Spleen (tissue), 7 donors: Measurements from ENCODE around the gene FLAD1.

Source experiments
- CTCF ChIP-seq, 11 experiments: fragments of 200-600 bp in 7 of 11; fragments of 450-650 bp in 4 of 11; sonication (generic) in 4 of 11; IDR thresholded peaks in 8 of 11; conservative IDR thresholded peaks in 3 of 11; 1 replicate in 7 of 11; 2 replicates in 4 of 11; pipeline versions ENCODE4 v1.4.0 to v1.8.0; 2016 to 2021; ENCODE audit warnings: antibody characterized with exemption in 11 of 11, inconsistent platforms in 4 of 11, mild to moderate bottlenecking in 1 of 11
- POLR2A ChIP-seq, 3 donors: fragments of 450-650 bp; IDR thresholded peaks; one replicate each; pipeline ENCODE4 v1.5.1; 2017; ENCODE audit warnings: antibody characterized with exemption in 3 of 3, mild to moderate bottlenecking in 1 of 3
- POLR2AphosphoS5 ChIP-seq, 3 donors: sonication (generic); formaldehyde crosslinking; IDR thresholded peaks; one replicate each; pipeline ENCODE4 v1.5.1; 2017; ENCODE audit warnings: antibody characterized with exemption in 3 of 3
- donor health status: DM: no; HTN: no; CAD: no; lungs with moderate emphysema.
- donor health status: DM: no; HTN: no; CAD: no.
- donor health status: DM: no; HTN: no; CAD: no.

- TF ChIP-seq CTCF (IDR thresholded peaks at IDR 0.05 in 8 of 11, conservative IDR thresholded peaks at IDR 0.05 in 3 of 11) (no peak), POLR2A (IDR thresholded peaks at IDR 0.05) (no peak), POLR2AphosphoS5 (IDR thresholded peaks at IDR 0.05) (peak in 1 of 3 donors; percentile 45)
Observed at GRCh38 chr1:154945160-154945961, 37.8 kb upstream of the FLAD1 start.
